NOMO-1 treated with dmso at 0.1 percent for 144 hours (cell line): Measurements from ENCODE around the gene SND1.

ENCODE experiments used
- DNase-seq: peaks from one replicate; lab custom pipeline; 2025; ENCODE audit not compliant: unreplicated experiment; lab: John Stamatoyannopoulos, UW

Gene SND1

DNA sequence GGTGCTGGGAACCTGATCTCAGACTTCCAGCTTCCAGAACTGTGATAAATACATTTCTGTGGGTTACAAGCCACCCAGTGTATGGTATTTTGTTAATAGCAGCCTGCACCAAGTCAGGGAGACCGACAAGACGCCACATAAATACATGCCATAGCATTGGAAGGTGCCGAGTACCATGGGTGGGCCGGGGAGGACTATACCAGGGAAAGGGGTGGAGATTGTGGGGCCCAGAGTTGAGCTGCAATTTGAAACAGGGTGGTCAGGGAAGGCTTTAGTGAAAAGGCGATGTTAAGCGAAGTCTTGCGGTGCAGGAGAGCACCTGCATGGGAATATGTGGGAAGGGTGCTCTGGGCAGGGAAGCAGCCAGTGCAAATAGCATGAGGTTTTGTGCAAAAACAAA is 468.1 kb downstream of the SND1 start:
- DNase-seq: no peak

DNA sequence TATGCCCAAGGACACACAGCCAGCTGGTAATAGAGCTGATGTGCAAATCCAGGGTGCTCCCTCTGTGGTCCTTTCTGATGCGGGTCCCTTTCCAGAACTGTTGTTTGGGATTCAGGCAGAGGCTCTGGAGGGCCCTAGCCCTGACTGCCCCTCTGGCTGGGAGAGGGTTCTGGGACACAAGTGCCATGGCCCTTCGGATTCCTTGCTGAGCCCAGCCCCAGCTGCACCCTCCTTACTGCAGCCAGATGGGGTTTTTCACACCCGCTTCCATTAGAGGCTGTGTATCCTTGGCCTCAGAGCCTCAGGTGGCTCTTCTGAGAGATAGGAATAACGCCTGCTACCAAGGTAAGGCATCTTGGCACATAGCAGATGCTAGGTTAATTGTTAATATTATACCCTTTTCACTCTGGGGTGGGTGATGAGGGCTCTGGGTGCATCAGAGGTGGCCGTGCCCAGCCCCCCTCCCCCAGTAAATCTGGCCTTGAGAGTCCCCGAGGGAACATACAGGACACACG is 469.0 kb downstream of the SND1 start:
- DNase-seq: no peak

DNA sequence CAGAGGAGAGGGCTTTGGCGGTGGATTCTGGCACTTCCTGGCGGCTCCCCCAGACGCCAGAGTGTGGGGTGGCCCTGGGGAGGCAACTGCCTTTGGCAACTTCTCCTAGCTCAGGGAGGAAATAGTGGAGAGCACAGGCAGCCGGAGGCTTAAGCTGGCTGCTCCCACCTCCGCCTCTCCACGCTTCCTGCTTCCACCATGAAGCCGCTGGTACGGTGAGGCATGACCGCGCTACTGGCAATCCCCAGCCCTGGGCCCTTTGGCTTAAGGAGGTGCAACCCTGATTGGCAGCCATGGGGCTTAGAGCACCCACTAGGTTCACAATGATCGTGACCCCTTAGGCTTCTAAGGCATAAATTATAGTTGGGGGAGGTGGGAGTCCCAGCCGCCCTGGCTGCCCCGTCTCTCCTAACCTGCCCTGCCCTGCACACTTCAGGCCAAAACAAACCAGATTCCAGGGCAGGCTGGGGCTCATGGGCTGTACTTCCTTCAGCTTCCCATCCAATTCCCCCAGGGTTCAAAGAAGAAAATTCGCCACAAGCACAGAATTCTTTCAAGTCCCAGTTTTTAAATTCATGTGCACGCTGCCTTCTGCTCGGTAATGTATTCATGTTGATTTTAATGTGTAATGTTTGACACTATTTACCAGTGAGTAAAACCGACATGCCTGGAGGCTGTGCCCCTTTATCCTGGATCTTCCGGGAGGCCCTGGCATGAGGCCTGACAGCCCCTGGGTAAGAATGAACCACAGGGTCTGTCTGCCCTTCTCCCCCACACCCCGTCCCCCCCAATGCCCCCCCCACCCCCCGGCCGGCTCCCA is 469.9 kb downstream of the SND1 start:
- no peak for DNase-seq

DNA sequence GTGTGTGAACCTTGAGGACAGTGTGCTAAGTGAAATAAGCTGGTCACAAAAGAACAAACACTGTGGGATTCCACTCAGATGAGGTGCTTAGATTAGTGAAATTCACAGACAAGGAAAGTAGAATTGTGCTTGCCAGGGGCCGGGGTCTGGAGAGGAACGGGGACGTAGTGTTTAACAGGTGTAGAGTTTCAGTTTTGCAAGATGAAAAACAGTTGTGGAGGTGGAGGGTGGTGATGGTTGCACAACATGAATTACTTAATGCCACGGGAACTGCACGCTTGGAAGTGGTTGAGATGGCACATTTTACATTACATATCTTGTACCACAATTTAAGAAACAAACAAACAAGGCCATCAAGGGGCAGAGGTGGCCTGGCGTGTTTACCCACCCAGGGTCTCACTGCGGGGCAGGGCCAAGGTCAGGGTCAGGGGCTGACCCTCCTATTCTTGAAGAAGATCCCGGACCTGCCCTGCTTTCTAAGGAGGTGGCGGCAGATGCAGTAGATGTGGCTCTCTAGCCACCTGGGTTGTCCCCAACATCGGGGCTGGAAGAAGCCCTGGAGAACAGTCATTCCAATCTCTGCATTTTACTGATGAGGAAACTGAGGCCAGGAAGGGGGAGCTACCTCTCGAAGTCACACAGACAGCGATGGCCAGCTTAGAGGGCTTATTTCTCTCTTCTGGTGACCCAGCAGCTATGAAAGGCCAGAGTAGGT is 470.7 kb downstream of the SND1 start:
- no peak for DNase-seq

GRCh38 chr7:128123291-128124037 is 471.5 kb downstream of the SND1 start:
- DNase-seq: no peak

GRCh38 chr7:128124786-128125185 is 472.8 kb downstream of the SND1 start:
- no peak for DNase-seq

DNA sequence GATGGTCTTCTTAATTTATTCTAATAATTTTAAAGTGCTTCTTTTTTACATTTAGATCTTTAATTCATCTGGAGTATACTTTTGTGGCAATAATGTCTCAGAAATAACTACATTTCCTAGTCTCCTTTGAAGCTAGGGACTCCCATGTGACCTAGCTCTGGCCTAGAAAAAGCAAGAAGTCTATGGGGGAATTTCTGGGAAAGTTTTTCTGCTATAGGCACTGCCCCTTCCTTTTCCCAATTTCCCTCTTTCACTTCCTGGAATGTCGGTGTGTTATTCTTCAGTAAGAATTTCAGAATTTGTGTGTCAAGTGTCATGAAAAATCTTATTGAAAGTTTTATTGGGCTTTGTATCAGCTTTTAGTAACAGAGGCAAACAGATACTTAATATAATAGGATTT is 473.8 kb downstream of the SND1 start:
- DNase-seq: no peak

DNA sequence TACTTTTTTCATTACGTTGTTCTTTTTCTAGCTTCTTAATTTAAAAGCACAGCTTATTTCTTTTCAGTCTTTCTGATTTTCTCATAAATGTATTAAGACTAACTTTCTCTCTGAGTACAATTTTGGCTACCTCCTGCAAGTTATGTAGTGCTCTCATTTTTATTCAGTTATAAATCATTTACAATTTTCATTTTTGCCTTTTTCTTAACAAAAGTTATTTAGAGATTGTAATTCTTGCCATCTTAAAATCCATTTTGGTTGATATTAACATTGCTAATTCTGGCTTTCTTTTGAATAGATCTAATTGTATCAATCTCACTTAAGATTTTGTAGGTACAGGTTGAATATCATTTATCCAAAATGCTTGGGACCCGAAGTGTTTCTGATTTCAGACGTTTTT is 476.4 kb downstream of the SND1 start:
- DNase-seq: no peak

- DNase-seq: no peak
Measured at GRCh38 chr7:128129224-128129864, 477.4 kb downstream of the SND1 start.

DNA sequence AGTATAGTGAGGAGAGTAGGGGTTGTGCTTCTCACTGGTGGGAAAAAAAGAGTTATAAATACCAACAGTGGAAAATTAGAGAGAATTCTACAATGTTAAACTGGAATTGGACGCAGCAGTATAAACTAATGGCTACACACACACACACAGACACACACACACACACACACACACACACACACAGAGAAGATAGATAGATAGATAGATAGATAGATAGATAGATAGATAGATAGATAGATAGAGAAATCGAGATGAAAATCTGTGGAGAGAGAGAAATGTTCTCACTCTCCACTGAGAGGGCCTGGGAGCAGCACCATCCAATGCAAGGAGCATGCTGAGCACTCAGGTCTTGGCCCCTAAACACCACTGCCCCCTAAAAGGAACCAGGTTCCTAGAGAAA is 479.1 kb downstream of the SND1 start:
- no peak for DNase-seq

GRCh38 chr7:128131731-128132130 is 479.7 kb downstream of the SND1 start:
- DNase-seq: no peak

DNA sequence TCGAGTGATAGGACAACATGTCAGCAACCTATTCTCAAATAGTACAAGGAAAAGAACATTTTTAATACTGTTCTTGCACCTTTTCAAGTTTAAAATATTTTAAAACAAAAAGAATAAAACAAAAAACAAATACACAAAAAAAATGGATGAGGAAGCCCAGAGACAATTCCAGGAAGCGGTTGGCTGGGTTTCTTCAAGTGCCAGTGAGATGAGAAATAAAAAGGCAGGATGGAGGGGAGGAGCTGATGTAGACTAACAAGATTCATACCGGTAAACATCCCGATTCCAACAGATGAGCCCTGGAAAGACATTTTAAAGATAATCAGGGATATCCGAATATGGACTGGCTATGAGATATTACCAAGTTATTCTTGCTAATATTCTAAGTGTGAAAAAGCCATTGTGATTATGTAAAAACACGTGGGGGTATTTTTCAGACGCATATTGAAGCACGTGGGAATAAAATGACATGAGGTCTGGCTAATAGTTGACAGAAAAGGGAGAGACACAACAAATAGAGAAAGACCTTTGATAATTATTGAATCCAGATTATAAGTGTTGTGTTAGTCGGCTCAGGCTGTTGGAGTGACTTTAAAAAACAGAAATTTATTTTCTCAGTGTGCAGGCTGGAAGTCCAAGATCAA is 480.6 kb downstream of the SND1 start:
- no peak for DNase-seq

DNA sequence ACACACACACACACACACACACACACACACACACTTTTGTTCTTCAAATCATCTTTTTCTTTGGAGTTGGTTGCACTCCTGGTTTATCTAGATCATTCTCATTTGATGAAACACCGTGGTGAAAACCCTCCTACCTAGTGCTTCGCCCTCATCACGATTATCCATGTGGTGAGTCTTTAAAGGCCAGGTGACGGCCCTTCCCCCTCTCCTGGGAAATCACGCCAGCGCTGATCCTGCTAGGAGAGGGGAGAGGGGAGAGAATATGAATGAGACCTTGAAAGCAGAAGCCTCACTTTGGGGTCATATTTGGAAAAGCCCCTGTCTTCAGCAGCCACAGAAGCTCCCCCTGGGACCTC is 483.1 kb downstream of the SND1 start:
- no peak for DNase-seq

DNA sequence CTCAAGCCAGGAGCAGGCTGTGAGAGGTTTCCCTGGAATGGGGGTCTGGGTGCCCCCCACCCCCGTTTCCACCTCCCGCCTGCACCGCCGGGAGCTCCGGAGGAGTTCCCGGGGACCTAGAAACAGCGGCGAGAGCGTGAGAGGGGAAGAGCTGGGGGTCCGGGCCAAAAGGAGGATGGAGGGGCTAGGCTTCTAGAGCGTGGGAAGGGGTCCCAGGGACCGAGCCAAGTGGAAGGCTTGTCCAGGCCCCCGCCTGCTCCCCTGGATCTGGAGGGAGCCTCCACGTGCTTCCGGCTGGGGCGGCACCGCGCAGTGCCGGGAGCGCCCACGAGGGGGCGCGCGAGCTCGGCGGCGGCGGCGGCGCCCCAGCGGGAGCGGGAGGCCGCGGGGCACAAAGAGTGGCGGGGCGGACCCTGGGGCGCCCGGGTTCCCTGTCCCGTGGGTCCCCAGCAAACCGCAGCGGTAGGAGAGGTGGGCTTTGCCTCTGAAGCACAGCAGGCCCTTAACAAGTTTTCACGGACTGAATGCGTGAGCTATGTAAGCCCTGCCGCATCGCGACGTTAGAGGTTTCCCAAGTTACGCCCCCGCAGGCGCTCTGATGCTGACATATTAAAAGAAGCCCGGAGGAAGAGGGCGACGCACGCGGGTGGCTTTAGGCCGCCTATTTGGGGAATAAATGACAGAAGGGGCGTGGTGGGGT is 483.7 kb downstream of the SND1 start:
- no peak for DNase-seq

DNA sequence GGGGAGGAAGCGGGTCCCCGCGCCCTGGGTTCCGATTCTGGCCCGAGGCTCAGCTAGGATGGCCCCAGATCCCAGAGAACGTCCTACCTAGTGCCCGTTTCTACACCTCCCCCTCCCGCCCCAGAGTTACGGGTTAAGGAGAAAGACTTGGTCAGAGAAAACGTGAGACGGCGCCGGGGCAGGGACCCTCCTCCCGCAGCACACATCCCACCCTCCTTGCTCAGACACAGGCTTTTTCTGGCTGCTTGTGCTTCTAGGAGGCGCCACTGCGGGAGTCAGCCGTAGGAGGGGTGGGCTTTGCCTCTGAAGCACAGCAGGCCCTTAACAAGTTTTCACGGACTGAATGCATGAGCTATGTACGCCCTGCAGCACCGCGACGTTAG is 484.2 kb downstream of the SND1 start:
- DNase-seq: no peak

DNA sequence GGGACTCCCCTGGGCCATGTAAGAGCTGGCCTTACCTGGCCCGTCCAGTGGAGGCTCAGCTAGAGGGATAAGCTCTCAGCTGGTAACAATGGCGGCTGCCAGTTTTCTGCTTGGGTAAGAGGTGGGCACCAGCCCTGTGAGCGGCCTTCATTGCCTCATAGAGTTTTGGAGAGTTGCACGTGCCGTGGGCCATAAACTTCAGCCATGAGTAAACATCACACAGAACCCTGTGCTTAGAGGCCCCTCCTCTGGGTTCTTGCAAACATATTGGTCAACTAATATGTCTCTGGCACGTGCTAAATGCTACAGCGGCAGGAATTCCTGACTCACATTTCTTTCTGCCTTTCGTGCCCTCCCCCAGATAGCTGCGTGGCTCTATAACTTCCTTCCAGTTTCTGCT is 485.2 kb downstream of the SND1 start:
- DNase-seq: no peak

GRCh38 chr7:128139406-128139805 is 487.4 kb downstream of the SND1 start:
- no peak for DNase-seq

DNA sequence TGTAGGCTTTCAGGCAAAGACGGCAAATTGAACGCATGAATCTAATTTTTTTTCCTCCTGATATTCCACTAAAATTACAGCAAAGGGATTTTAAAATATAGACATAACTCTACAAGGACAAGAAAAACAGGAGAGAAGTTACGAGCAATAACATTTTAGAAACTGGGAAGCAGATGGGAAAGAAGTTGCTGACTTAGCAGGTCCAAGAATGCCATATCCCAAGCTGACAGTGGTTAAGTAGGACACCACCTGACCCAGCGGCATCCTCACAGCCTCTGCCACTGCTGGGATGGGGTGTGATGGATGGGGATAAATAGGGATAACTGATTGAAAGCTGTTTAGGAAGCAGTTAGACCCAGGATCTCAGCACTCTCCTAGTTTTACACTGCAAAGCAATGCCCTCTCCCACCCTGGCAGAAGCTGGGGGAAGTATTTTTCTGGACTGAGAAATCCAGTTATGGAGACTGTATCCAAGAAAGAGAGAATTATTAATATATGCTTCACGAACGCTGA is 489.7 kb downstream of the SND1 start:
- no peak for DNase-seq
